ENCODE data around the gene ATP9B. TPM values are rescaled to one million over a fixed set of nuclear protein-coding genes. Genes with fewer than 3 reads are reported as not detected.
"Not testable (repeated sequence)": the region's sequence is repeated elsewhere in the genome, so short reads cannot be mapped to it uniquely, and the experiment has no call there.

The ATP9B gene
- total and polyA plus RNA-seq, 2 experiments from 2014 or later = 8.5 to 12.8 TPM

DNA sequence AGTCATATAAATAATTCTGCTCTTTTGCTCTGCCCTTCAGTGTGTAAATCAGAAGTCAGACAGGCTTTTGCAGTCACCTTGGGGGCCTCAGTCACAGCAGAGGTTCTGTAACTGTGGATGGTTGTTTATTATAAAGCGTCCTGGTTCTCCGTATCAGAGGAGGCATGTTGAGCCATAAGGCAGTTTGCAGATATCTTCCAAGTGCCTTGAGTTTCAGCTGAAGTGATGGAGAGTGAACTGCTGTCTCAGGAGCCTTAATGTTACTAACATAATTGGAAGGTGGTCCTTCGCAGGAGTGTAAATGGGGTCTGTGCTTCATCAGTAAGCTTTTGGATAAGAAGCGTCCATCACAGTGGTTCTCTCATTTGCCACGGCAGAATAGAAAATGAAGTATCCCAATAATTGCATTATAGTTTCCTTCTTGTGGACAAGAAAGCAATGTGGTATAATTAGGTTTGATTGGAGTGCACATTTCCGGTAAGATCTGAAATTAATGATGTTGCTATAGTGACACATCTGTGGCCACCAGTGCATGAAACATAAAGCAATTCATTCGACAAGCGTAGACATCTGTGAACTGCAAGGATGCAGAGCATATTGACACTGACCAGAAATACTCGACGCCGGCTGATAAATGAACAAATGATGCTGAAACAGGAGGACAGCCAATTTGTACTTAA lies 214.1 kb downstream of the ATP9B start:
- no peak overlapping the region for H3K4me2 ChIP-seq (ENCODE audit: unreplicated experiment)
- no peaks in the 10 kb centered on the region for H3K79me2 ChIP-seq (ENCODE audit: insufficient read depth)
- H3K4me3 ChIP-seq = no peak overlapping the region
- H4K20me1 ChIP-seq (ENCODE audit: insufficient read depth) = no peaks in the 10 kb centered on the region
- H3K9ac ChIP-seq = no peak overlapping the region
- H2AFZ ChIP-seq = no peak overlapping the region
- H3K9me2 ChIP-seq (ENCODE audit: insufficient read depth) = no peaks in the 10 kb centered on the region
- H3K27ac ChIP-seq = no peak overlapping the region
- no peaks in the 10 kb centered on the region for H3K27me3 ChIP-seq (replicated peaks; ENCODE audit: insufficient read depth)
- no peaks in the 10 kb centered on the region for H3K4me1 ChIP-seq (ENCODE audit: insufficient read depth)
- 62 to 65% methylated on average over 11 of the region's 11 CpGs for WGBS, 2 experiments (ENCODE audit: low coverage in 1 of 2, low lambda C conversion rate in 2 of 2, missing lambda C conversion rate in 2 of 2)
- DNase-seq = no peak
- TF ChIP-seq EZH2 (IDR thresholded peaks at IDR 0.05; ENCODE audit: insufficient read depth, poor library complexity, severe bottlenecking) = no peak
- no peak for TF ChIP-seq EZH2phosphoT487 (IDR thresholded peaks at IDR 0.05; ENCODE audit: insufficient read depth, low read depth)
- H3F3A ChIP-seq (ENCODE audit: insufficient read depth) = no peaks in the 10 kb centered on the region
- H3K36me3 ChIP-seq (ENCODE audit: low read depth) = no peaks in the 10 kb centered on the region
- in situ Hi-C loops (cut with MboI) = no loop called here
- H3K9me3 ChIP-seq (ENCODE audit: low read depth) = no peaks in the 10 kb centered on the region

DNA sequence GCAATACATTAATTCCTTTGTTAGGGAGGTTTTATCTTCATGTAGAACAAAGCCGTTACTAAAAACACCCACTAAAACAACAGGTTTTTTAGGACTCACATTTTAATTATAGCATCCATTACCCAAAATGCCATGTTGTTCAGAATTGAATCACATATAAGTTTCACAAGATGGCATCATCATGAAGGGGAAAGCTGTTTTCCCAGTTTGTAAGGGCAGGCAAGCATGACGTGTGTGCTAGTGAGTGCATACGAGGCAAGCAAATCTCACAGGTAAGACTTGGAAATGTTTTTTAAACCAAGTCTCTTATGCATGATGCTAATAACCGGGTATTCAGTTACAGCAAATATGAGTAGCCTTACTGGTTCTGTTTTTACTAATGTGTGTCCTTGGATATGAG lies 214.7 kb downstream of the ATP9B start:
- Histone ChIP-seq H3K9ac (no peak overlapping the region), H3K4me1 (ENCODE audit: insufficient read depth) (no peaks in the 10 kb centered on the region), H3F3A (ENCODE audit: insufficient read depth) (no peaks in the 10 kb centered on the region), H3K27ac (no peak overlapping the region), H3K4me2 (ENCODE audit: unreplicated experiment) (no peak overlapping the region), H3K36me3 (ENCODE audit: low read depth) (no peaks in the 10 kb centered on the region), H3K4me3 (no peak overlapping the region), H3K9me2 (ENCODE audit: insufficient read depth) (no peaks in the 10 kb centered on the region), H3K79me2 (ENCODE audit: insufficient read depth) (no peaks in the 10 kb centered on the region), H3K27me3 (replicated peaks; ENCODE audit: insufficient read depth) (no peaks in the 10 kb centered on the region), H2AFZ (no peak overlapping the region), H4K20me1 (ENCODE audit: insufficient read depth) (no peaks in the 10 kb centered on the region), H3K9me3 (ENCODE audit: low read depth) (no peaks in the 10 kb centered on the region)
- no peak for TF ChIP-seq EZH2 (IDR thresholded peaks at IDR 0.05; ENCODE audit: insufficient read depth, poor library complexity, severe bottlenecking)
- TF ChIP-seq EZH2phosphoT487 (IDR thresholded peaks at IDR 0.05; ENCODE audit: insufficient read depth, low read depth) = no peak
- in situ Hi-C loops (cut with MboI) = no loop called here
- no peak for DNase-seq
- 93 to 100% methylated on average over 4 of the region's 4 CpGs for WGBS, 2 experiments (ENCODE audit: low coverage in 1 of 2, low lambda C conversion rate in 2 of 2, missing lambda C conversion rate in 2 of 2)

DNA sequence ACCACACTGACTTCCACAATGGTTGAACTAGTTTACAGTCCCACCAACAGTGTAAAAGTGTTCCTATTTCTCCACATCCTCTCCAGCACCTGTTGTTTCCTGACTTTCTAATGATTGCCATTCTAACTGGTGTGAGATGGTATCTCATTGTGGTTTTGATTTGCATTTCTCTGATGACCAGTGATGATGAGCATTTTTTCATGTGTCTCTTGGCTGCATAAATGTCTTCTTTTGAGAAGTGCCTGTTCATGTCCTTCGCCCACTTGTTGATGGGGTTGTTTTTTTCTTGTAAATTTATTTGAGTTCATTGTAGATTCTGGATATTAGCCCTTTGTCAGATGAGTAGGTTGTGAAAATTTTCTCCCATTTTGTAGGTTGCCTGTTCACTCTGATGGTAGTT lies 216.0 kb downstream of the ATP9B start:
- H4K20me1 ChIP-seq (ENCODE audit: insufficient read depth); H3K27me3 ChIP-seq (replicated peaks; ENCODE audit: insufficient read depth); H2AFZ ChIP-seq; H3K4me1 ChIP-seq (ENCODE audit: insufficient read depth); H3F3A ChIP-seq (ENCODE audit: insufficient read depth); H3K9me3 ChIP-seq (ENCODE audit: low read depth); H3K79me2 ChIP-seq (ENCODE audit: insufficient read depth); H3K9ac ChIP-seq; H3K4me3 ChIP-seq; H3K4me2 ChIP-seq (ENCODE audit: unreplicated experiment); H3K27ac ChIP-seq; in situ Hi-C loops (cut with MboI); DNase-seq; H3K36me3 ChIP-seq (ENCODE audit: low read depth); H3K9me2 ChIP-seq (ENCODE audit: insufficient read depth): not testable (repeated sequence)
- 92 to 95% methylated on average over 1 of the region's 1 CpG for WGBS, 2 experiments (ENCODE audit: low coverage in 1 of 2, low lambda C conversion rate in 2 of 2, missing lambda C conversion rate in 2 of 2)

DNA sequence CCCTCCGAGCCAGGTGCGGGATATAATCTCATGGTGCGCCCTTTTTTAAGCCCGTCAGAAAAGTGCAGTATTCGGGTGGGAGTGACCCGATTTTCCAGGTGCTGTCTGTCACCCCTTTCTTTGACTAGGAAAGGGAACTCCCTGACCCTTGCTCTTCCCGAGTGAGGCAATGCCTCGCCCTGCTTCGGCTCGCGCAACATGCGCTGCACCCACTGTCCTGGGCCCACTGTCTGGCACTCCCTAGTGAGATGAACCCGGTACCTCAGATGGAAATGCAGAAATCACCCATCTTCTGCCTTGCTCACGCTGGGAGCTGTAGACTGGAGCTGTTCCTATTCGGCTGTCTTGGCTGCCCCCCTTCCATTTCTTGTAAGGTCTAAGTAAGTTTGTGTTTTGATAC lies 221.2 kb downstream of the ATP9B start:
- H3K36me3 ChIP-seq (ENCODE audit: low read depth); H3K27me3 ChIP-seq (replicated peaks; ENCODE audit: insufficient read depth); in situ Hi-C loops (cut with MboI); DNase-seq; H4K20me1 ChIP-seq (ENCODE audit: insufficient read depth); H3K9me2 ChIP-seq (ENCODE audit: insufficient read depth); H3F3A ChIP-seq (ENCODE audit: insufficient read depth); H3K4me2 ChIP-seq (ENCODE audit: unreplicated experiment); H3K79me2 ChIP-seq (ENCODE audit: insufficient read depth); H3K4me3 ChIP-seq; H3K9me3 ChIP-seq (ENCODE audit: low read depth); H3K27ac ChIP-seq; H2AFZ ChIP-seq; H3K4me1 ChIP-seq (ENCODE audit: insufficient read depth); H3K9ac ChIP-seq: not testable (repeated sequence)
- WGBS, 2 experiments (ENCODE audit: low coverage in 1 of 2, low lambda C conversion rate in 2 of 2, missing lambda C conversion rate in 2 of 2) = 88% methylated on average over 15 of the region's 15 CpGs

DNA sequence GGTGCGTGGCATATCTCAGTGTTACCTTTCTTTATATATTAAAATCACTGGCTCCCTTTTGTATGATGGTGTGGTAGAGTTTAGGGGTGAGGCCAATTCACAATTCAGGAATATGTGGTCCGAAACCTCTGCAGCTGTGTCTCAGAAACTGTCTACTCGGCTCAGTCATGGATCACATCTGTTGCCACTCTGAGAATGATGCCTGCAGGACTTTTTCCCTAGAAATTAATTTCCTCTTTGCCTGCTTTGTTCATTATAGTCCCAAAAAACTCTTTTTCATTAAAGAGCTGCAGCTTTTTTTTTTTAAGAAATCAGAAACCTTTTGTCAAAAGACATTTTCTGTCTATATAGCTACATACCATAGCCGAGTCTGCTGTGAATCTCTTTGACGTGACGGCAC lies 221.7 kb downstream of the ATP9B start:
- Histone ChIP-seq H3K9ac (no peak overlapping the region), H3F3A (ENCODE audit: insufficient read depth) (no peaks in the 10 kb centered on the region), H3K27me3 (replicated peaks; ENCODE audit: insufficient read depth) (no peaks in the 10 kb centered on the region), H3K4me3 (no peak overlapping the region), H3K27ac (no peak overlapping the region), H4K20me1 (ENCODE audit: insufficient read depth) (no peaks in the 10 kb centered on the region), H3K4me1 (ENCODE audit: insufficient read depth) (no peaks in the 10 kb centered on the region), H3K9me3 (ENCODE audit: low read depth) (no peaks in the 10 kb centered on the region), H2AFZ (no peak overlapping the region), H3K79me2 (ENCODE audit: insufficient read depth) (no peaks in the 10 kb centered on the region), H3K9me2 (ENCODE audit: insufficient read depth) (no peaks in the 10 kb centered on the region), H3K4me2 (ENCODE audit: unreplicated experiment) (no peak overlapping the region), H3K36me3 (ENCODE audit: low read depth) (no peaks in the 10 kb centered on the region)
- in situ Hi-C loops (cut with MboI) = no loop called here
- TF ChIP-seq EZH2phosphoT487 (IDR thresholded peaks at IDR 0.05; ENCODE audit: insufficient read depth, low read depth) (no peak), EZH2 (IDR thresholded peaks at IDR 0.05; ENCODE audit: insufficient read depth, poor library complexity, severe bottlenecking) (no peak)
- 79 to 81% methylated on average over 6 of the region's 6 CpGs for WGBS, 2 experiments (ENCODE audit: low coverage in 1 of 2, low lambda C conversion rate in 2 of 2, missing lambda C conversion rate in 2 of 2)
- DNase-seq = no peak

All from GM23248 (cell line).